Measurements from ENCODE around the gene TECPR1.

DNA sequence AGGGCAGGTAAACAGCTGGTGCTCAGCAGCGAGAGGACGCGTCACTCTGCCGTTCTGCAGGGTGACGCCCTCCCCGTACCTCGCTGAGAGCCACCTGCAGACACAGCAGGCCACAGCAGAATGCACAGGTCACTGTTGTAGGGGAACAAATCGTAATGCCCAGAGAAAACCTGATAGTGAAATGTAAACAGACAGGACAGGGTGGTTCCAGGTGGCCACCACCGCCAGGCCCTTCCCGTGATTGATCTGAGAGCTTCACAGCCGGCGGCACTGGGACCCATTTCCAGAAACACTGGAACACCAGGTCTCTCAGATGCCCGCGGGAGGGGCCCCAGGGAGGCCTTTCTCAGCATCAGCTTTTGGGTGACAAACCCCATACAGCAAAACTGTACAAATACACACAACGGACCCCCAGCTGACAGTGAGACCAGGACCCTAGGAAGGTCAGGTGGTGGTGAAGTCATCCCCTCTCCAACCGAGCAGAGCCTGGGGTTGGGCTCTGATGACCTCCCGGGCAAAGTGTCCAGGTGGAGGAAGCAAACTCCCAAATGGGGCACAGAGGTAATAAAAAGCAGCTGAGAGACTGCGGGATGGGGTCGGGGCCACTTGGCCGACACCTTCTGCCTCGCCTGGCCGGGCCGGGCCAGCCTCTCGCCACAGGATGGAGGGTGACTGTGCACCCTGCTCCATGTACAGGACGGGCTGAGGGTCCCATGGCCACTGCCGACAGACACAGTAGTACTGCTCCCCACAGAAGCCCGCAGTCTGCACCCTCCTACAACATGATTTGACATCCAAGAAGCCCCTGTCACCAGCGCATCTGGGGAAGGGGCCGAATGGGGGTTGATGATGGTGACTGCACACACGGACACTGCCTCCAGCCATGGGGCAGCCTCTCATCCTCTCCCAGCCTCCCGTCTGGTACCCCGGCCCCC is 36.2 kb downstream of the TECPR1 start:
- no peak for TF ChIP-seq POLR2A (IDR thresholded peaks at IDR 0.05)
- TF ChIP-seq, protein P1, sequence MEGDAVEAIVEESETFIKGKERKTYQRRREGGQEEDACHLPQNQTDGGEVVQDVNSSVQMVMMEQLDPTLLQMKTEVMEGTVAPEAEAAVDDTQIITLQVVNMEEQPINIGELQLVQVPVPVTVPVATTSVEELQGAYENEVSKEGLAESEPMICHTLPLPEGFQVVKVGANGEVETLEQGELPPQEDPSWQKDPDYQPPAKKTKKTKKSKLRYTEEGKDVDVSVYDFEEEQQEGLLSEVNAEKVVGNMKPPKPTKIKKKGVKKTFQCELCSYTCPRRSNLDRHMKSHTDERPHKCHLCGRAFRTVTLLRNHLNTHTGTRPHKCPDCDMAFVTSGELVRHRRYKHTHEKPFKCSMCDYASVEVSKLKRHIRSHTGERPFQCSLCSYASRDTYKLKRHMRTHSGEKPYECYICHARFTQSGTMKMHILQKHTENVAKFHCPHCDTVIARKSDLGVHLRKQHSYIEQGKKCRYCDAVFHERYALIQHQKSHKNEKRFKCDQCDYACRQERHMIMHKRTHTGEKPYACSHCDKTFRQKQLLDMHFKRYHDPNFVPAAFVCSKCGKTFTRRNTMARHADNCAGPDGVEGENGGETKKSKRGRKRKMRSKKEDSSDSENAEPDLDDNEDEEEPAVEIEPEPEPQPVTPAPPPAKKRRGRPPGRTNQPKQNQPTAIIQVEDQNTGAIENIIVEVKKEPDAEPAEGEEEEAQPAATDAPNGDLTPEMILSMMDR (IDR thresholded peaks at IDR 0.05) = no peak
